Left renal pelvis (tissue), 4 donors: ENCODE data around the gene HECW1. TPM values are rescaled to one million over a fixed set of nuclear protein-coding genes. Genes with fewer than 3 reads are reported as not detected.

ENCODE experiments used
- DNase-seq, 4 donors: peaks; one replicate each; pipeline ENCODE4 v3.0.0-alpha.2; 2013; ENCODE audit warnings: low read depth in 4 of 4, low spot score in 3 of 4
- polyA plus RNA-seq, 4 donors: library from polyadenylated mRNA; unstranded; fragments of 120-200 nt; gene quantifications; one replicate each; pipeline ENCODE4 v1.2.1, GENCODE V29; 2013; ENCODE audit not compliant: insufficient read length in 4 of 4

Gene HECW1
- polyA plus RNA-seq, 4 donors = 0.33 to 10.1 (median 5.8) TPM

- DNase-seq = no peak
These were observed 416.3 kb downstream of the HECW1 start for GRCh38 chr7:43528576-43529354.

DNA sequence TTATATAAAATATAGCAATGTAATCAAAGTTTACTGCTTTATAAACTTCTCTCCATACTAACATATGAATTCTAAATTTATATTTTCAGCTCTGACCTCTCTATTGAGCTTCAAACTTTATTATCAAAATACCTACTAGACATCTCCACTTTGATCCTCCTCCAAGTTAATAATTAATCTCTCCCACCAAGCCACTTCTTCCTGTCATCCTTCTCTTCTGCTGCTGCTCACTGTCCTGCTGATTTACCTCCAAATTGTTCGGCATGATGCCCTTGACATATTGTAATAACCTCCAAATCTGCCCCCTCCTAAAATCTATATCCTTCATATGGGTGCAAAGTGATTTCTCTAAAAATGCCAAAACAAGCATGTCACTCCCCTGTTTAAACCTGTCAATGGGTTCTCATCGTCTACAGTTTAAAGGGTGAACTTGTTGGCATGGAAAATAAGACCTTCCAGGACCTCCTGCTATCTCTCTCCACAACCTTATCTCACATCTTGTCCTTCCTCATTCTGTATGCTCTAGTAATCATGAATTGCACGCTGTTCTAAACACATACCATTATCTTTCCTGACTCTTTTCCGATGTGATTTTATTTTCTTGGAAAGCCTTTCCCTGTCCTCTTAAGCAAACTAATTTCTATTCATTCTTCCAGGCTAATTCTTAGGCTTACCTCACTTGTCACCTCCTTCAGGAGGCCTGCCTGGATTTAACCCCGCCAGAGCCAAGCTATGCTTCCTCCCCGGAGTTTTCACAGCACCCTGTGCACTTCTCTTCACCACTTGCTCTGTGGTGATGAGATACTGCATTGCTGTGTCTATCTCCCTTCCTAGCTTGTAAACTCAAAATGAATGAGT lies 418.3 kb downstream of the HECW1 start:
- no peak for DNase-seq

DNA sequence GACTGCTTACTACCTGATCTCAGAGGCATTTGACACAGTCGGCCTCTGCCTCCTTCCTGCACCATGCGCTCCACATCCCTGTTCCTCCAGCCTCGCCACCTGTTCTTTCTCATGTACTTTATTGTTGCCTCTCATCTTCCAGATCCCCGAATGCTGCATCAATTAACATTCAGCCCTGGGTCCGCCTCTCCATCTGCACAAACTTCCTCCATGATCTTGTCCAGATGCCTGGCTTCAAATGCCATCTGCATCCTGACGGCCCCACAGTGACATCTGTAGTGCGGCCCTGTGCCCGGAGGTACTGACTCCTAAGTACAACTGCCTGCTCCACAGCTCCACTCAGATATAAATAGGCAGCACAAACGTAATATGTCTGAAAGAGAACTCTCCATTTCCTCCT lies 419.3 kb downstream of the HECW1 start:
- DNase-seq = no peak

GRCh38 chr7:43533801-43534479 lies 421.5 kb downstream of the HECW1 start:
- peak; percentile 7 to 26 (median 18) for DNase-seq

- DNase-seq = no peak
These were observed 422.6 kb downstream of the HECW1 start for GRCh38 chr7:43535031-43535451.

- no peak for DNase-seq
These were observed 423.6 kb downstream of the HECW1 start for GRCh38 chr7:43535810-43536585.

- no peak for DNase-seq
These were observed 424.3 kb downstream of the HECW1 start for GRCh38 chr7:43536773-43537172.

DNA sequence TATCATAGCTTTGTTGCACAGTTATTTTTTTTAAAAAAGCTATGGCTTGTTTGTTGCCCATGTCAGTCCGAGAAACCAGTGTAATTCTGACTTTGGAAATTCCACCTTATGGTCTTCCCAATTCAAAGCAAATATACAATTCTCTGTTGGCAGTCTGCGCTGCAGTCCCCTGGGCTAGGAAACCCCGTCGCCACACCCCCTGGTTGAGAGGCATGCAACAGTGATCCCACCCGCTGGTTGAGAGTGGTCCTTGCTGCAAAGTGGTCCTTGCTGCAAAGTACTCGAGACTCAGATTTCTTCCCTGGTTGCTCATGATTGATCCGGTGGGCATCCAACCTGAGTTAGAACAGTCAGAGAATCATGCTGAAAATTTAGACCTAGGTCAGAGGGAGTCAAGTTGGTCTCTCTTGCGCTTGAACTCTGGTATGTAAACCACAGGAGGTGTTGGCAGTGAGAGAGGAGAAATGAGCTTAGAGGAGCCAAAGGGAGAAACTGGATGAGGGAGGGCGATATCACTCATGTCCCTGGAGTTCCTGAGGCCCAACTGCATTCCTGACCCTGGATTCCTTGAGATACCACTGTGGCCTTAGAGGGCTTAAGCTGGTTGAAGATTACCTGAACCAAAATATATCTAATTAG lies 425.4 kb downstream of the HECW1 start:
- no peak for DNase-seq

GRCh38 chr7:43538404-43538771 lies 425.9 kb downstream of the HECW1 start:
- DNase-seq = no peak

- no peak for DNase-seq
These were observed 428.0 kb downstream of the HECW1 start for GRCh38 chr7:43540471-43540870.

DNA sequence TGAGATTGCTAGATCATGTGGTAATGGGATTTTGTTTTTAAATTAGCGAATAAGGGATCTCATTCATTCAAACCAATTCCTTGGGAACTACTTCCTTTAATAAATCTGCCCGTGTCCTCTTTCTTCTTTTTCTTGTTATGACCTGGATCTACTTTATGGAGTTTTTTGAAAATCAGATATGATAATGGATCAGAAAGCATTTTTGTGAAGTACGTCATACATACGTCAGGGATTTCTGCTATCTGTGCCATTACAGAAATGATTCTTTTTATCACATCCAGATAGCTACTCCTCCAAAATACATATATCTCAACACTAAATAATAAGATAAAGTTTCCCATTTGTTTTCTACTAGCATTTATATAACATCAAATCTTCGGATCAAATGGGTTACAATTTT lies 430.3 kb downstream of the HECW1 start:
- DNase-seq = no peak

GRCh38 chr7:43546231-43546630 lies 433.8 kb downstream of the HECW1 start:
- DNase-seq = no peak

GRCh38 chr7:43550427-43550826 lies 438.0 kb downstream of the HECW1 start:
- no peak for DNase-seq

DNA sequence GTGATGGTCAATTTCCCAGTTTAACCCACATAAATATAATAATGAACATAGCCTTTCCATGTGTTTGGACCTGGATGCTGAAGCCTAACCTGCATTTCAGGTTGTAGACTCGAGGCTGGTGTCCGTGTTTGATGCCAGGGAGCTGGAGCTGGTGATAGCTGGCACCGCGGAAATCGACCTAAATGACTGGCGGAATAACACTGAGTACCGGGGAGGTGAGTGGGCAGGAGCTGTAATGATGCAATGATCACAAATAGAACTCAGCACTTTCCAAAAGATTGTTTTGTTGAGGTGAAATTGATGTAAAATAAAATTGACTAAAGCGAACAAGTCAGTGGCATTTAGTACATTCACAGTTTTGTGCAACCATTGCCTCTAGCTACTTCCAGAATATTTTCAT lies 439.7 kb downstream of the HECW1 start:
- DNase-seq = no peak

DNA sequence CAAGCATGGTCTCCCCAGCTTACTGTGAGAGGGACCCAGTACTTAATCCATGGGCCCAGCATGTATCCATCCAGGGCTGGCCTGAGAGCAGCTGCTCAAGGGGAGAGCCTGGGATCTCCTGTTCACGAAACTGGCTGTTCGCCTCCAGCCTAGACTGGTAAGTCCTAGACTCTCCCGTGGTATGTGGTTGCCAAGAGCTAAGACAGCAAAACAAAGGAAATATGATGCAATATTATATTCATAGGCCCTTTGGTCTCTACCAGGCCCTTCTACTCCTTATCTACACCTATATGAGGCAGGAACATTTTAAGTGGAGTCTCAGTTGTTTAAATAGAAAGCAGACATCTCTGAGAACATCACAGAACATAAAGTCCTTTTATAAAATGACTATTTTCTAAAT lies 441.6 kb downstream of the HECW1 start:
- DNase-seq = no peak

GRCh38 chr7:43554423-43554822 lies 442.0 kb downstream of the HECW1 start:
- DNase-seq = no peak

GRCh38 chr7:43557831-43558495 lies 445.5 kb downstream of the HECW1 start:
- no peak for DNase-seq

GRCh38 chr7:43559171-43559945 lies 446.9 kb downstream of the HECW1 start:
- DNase-seq = no peak

- no peak for DNase-seq
These were observed 447.5 kb downstream of the HECW1 start for GRCh38 chr7:43559946-43560335.
